Keratinocyte (primary cell): Measurements from ENCODE around the gene LELP1.

Source experiments
- EZH2 ChIP-seq: IDR thresholded peaks from one replicate; pipeline ENCODE4 v1.6.1; 2012; ENCODE audit warnings: inconsistent platforms, mild to moderate bottlenecking, low read length, moderate library complexity
- TF ChIP-seq, protein P1 (sequence below), 3 experiments: IDR thresholded peaks in 1 of 3; conservative IDR thresholded peaks in 1 of 3; optimal IDR thresholded peaks in 1 of 3; 2 replicates in 2 of 3; 3 replicates in 1 of 3; pipeline versions ENCODE3 to v1.5.1; 2011; ENCODE audit warnings: low read length in 3 of 3, mild to moderate bottlenecking in 3 of 3, moderate library complexity in 2 of 3, control low read depth in 1 of 3, inconsistent platforms in 1 of 3; ENCODE audit not compliant: insufficient read depth in 2 of 3; ENCODE audit errors: extremely low read depth in 1 of 3

DNA sequence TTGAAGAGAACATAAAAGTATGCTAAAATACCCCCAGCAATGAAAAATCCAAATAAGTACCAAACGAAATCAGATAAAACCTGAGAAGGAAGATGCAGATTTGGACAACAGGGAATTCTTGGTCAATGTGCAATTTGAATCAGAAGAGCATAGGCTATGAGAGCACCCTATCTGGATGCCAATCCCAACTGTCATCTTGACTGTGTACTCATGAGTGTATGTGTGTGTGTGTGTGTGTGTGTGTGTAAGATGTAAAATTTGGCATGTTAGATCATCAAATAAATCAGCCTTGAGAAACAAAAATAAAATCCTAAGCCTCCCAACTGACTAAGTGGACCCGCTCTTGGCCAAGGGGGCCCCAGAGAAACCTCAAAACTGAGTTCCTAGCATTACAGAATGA, 34.5 kb upstream of the LELP1 start:
- TF ChIP-seq, protein P1, sequence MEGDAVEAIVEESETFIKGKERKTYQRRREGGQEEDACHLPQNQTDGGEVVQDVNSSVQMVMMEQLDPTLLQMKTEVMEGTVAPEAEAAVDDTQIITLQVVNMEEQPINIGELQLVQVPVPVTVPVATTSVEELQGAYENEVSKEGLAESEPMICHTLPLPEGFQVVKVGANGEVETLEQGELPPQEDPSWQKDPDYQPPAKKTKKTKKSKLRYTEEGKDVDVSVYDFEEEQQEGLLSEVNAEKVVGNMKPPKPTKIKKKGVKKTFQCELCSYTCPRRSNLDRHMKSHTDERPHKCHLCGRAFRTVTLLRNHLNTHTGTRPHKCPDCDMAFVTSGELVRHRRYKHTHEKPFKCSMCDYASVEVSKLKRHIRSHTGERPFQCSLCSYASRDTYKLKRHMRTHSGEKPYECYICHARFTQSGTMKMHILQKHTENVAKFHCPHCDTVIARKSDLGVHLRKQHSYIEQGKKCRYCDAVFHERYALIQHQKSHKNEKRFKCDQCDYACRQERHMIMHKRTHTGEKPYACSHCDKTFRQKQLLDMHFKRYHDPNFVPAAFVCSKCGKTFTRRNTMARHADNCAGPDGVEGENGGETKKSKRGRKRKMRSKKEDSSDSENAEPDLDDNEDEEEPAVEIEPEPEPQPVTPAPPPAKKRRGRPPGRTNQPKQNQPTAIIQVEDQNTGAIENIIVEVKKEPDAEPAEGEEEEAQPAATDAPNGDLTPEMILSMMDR (optimal IDR thresholded peaks at IDR 0.05 in 1 of 3, IDR thresholded peaks at IDR 0.05 in 1 of 3, conservative IDR thresholded peaks at IDR 0.05 in 1 of 3; ENCODE audit: extremely low read depth in 1 of 3, insufficient read depth in 2 of 3, low read length in 3 of 3) = no peak
- TF ChIP-seq EZH2 = no peak
